GM21717 (cell line): Measurements from ENCODE around the gene PREX1.

Experiments used
- ATAC-seq: cut with Tn5 transposase; IDR thresholded peaks from one replicate; pipeline ENCODE4 v1.9.1; 2021; ENCODE audit warnings: mild to moderate bottlenecking, moderate library complexity; ENCODE audit not compliant: unreplicated experiment

The PREX1 gene

GRCh38 chr20:48642105-48642880 lies 185.5 kb downstream of the PREX1 start:
- ATAC-seq = no peak

DNA sequence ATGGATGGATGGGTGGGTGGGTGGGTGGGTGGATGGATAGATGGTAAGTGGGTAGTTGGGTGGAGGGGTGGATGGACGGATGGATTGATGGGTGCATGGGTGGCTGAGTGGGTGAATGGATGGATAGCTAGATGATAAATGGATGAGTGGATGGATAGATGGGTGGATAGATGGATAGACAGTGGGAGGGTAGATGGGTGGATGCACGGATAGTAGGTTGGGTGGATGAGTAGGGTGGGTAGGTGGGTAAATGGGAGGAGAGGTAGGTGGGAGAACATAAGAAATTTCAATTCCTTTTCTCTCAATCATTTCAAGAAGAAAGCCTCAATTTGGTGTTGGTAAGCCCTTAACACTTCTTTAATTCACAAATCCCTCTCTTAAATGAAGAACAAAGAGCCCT lies 186.9 kb downstream of the PREX1 start:
- ATAC-seq = no peak

- ATAC-seq = no peak
These were observed 187.9 kb downstream of the PREX1 start for GRCh38 chr20:48639899-48640298.

DNA sequence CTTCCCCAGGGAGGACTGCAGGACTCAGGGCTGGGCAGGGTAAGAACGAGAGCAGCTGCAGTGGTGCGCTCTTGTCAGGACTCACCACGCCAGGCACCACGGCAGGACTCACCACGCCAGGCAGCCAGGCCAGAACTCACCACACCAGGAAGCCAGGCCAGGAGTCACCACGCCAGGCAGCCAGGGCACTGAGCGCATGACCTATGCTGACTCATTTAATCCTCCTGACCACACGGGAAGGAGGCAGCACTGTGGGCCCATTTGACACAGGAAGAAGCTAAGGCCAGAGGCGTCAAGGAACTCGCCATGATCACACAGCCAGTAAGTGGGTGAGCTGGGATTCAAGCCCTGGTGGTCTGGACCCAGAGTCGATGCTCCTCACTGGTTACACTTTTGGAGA lies 189.3 kb downstream of the PREX1 start:
- ATAC-seq = no peak

GRCh38 chr20:48637461-48637860 lies 190.3 kb downstream of the PREX1 start:
- ATAC-seq = no peak

GRCh38 chr20:48636301-48636700 lies 191.5 kb downstream of the PREX1 start:
- ATAC-seq = no peak

DNA sequence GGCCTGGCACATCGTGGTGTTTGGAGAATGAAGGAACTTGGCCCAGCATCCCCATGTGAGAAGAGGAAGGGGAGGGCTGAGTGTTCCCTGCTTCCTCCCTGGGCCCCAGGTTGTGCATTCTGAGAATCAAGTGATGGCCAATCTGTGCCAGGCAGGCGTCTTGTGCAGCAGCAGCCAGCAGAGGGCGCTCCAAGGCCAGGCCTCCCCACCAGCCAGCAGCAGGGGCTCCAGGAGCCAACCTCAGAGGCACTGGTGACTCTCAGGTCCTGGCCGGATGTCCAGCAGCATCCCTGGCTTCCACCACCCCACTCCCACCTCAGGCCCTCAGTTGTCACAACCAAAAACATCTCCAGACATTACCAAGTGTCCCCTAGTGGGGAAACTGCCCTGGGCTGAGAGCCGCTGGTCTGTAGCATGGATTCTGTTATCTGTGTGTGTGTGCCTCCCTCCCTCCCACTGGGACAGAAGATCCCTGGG lies 192.0 kb downstream of the PREX1 start:
- no peak for ATAC-seq

DNA sequence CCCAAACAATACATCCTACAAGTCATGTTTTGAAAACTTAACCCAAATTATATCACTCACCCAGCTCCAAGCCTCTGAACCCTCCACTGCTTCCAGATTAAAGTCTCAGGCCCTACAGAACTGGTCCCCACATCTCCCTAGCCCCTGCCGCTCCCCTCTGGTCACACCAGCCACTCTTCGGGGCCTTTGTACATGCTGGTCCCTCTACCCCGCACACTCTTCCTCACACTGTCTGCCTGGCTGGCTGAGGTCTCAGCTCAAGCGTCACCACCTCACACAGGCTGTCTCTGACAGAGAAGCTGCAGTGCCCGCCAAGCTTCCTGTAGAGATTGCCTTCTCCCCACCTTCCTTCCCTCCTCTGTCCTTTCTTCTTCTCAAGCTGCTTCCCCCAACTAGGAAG lies 192.4 kb downstream of the PREX1 start:
- ATAC-seq = no peak

DNA sequence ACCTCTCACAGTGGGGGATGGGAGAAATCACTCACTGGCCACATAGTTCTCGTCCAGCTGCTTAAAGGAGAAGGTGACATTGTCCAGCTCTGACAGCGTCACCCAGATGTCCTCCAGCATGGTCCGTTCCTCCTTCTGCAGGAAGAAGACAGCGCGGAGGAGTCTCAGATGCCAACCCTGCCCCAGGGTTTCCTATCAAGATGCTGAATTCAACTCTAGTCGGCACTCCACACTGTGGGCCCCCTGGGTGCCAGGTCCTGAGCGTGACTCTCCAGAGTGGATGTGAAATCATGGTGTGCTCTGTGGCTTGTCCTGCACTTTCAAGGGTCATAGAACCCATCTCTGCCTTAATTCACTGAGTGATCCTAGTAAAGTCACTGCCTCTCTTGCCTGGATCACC lies 193.2 kb downstream of the PREX1 start:
- no peak for ATAC-seq

GRCh38 chr20:48633620-48634257 lies 194.1 kb downstream of the PREX1 start:
- no peak for ATAC-seq

DNA sequence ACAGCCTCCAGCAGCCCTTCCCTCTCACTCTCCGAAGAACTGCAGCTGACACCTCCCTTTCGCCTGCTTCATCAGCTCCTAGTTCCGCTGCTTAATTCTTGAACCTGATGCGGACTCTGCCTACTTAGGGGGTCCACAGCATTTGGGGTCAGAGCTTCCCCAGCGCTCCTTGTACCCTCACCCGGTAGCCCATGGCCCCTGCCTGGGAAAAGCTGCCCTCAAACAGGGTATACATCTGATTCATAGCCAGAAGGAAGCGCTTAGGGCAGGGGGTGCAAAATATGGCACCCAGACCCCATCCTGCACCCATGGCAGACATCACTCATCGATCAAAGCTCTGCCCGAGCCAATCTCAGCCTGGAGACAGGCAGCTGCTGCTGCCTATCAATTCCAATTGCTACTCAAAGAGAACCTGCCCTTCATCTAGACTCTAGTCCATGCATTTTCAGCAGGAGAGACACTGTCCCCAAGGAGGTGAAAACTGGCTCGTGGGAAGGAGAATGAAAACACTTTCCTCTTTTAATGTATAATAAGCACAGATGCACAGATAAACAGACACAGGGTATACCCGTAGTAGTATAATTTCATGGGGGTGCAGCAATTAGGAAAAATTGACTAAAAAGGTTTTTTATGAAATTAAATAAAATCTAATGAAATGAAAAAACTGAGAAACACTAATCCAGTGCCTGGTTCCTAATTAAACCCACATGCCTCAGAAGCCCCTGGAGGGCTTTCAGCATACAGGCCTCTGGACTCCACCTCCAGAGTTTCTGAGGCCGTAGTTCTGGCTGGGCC lies 194.8 kb downstream of the PREX1 start:
- no peak for ATAC-seq

DNA sequence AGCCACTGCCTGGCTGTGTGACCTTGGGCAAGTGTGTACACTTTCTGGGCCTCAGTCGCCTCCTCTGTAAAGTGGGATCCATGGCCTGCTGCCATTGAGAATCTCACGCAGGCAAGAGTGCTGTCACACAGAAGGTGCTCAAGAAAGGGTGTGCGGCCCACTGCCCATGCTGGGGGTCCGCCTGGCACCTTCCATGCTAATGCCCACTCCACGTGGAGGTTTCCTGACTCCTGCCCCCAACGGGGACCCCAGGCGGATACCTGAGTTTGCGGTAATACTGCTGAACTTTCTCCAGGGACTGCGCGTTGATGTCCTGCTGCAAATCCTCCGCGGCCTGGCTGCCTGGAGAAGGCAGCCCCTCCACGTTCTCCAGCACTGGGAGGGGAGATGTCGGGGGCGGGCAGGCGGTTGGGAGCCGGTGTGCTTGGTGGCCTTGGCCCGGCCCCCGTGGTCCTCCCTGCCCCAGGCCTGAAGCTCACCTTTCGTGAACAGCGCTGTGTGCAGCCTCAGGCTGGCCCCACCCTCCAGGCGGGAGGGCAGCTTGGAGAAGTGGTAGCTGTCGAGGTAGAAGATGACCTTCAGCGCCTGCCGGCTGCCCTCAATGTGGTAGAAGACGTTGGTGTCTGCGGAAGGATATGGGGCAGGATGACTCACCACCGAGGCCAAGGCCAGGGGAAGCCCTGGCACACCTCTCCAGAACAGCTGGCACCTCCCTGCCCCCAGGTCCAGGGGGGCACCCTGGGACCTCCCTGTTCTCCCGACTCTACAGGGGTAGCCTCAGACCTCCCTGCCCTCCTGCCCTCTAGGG lies 195.6 kb downstream of the PREX1 start:
- ATAC-seq = no peak

GRCh38 chr20:48631114-48632016 lies 196.4 kb downstream of the PREX1 start:
- ATAC-seq = no peak

DNA sequence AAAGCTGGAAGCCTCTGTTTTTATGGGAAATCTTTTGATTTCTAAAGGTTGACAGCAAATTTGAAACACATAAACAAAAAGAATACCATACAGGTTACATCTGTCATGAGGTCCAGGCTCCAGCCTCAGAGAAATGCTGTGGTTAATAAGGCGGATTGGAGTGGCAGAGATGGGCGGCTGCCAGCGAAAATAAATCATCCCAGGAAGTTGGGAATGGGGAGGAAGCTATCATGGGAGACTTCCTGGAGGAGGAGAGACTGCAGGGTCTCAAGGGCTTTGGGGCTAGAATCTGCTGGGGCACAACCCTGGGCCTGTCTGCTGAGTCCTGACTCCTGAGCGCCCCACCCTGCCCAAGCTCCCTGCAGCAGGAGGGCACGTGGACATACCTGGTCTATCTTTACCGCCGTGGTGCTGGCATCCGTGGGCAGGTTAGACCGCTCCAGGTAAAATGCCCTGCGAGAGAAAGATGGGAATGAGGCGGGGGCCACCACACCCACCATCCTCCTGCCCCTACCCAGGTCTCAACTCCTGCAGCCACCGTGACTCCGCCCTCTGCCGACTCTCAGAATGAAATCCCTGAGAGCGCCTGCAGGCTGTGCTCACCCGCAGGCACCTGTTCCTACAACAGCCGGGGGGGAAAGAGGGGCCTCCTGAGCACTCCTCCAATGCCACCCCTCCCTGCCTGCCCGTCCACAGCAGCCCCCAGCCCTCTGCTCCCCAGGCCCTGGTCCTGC lies 197.3 kb downstream of the PREX1 start:
- no peak for ATAC-seq

GRCh38 chr20:48629960-48630315 lies 197.9 kb downstream of the PREX1 start:
- ATAC-seq = no peak

DNA sequence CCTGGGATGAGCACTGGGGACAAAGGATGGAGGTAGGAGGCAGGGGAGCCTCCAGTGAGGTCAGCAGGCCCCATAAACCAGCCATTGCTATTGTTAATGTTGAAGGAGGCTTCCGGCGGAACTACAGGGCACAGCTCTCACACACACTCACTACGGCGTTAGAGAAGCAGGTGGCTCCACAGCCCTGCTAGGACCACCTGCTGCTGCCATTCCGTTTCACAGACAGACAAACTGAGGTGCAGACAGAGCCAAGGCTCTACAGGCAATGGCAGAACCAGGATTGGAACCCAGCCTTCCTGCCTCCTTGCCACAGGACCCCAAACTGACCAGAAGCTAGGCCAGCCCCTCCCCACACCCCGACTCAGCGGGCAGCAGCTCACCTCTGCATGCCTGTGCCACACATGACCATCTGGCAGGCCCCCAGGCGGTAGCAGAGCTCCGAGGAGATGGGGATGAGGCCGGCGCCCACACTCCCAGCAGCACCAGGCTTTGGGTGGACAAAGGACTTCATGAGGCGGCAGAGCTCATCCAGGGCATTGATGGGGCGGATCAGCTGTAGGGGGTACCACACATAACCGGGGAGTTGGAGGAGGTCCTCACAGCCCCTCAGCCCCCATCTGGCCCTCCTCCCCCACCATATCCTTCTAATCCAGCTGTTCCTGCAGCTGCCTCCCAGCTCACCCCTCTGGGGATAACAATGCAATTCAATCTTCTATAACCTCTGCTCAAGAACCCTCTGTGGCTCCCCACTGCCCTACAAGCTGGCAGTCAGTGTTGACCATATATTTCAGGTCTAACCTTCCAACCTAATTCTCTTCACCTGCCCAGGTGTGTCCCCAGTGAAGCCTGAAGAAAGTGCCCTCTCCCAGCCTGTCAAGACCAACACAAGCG lies 198.5 kb downstream of the PREX1 start:
- ATAC-seq = no peak

- ATAC-seq = no peak
These were observed 200.1 kb downstream of the PREX1 start for GRCh38 chr20:48627737-48628128.
